ENCODE data around the gene KRT33B. TPM values are rescaled to one million over a fixed set of nuclear protein-coding genes. Genes with fewer than 3 reads are reported as not detected.

KRT33B gene
- total and polyA plus RNA-seq, 2 of the 13 experiments (the other 11 are each of a cell fraction or from before 2014, with no cell fraction given), result not detected

DNA sequence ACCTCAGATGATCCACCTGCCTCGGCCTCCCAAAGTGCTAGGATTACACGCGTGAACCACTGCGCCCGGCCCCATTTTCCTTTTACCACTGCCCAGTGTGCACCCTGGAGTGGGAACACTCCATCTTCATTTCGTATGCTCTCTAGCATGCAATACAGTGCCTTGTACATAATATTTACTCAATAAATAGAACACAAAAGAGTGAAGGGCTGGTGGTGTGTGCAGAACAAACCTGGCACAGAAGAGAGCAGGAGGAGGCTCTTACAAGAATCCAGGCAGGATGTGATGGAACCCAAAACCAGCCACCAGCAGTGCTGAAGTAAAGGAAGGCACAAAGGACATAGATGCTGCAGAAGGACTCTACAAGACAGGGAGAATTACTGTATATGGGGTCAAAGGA, 47.5 kb upstream of the KRT33B start (continued):
- TF ChIP-seq RFX5 (IDR thresholded peaks at IDR 0.05; ENCODE audit: low read depth, low read length) (no peak), KDM2A (CRISPR knock-in tag; IDR thresholded peaks at IDR 0.05; ENCODE audit: borderline replicate concordance, low read depth) (no peak), FOXC1 (CRISPR knock-in tag; IDR thresholded peaks at IDR 0.05; ENCODE audit: borderline replicate concordance) (no peak), ZNF598 (CRISPR knock-in tag; IDR thresholded peaks at IDR 0.05; ENCODE audit: borderline replicate concordance) (0 out of 2 replicates have a peak, but pooled peaks have one; percentile 38), ZMAT3 (CRISPR knock-in tag; conservative IDR thresholded peaks at IDR 0.05) (no peak), SP1 (IDR thresholded peaks at IDR 0.05) (no peak), SP1 (CRISPR knock-in tag; IDR thresholded peaks at IDR 0.05) (no peak), HNRNPK (IDR thresholded peaks at IDR 0.05; ENCODE audit: low read depth, low read length, poor library complexity, severe bottlenecking) (no peak), ZNF354B (CRISPR knock-in tag; IDR thresholded peaks at IDR 0.05) (no peak), MED1 (CRISPR knock-in tag; IDR thresholded peaks at IDR 0.05) (no peak), ZNF205 (CRISPR knock-in tag; IDR thresholded peaks at IDR 0.05) (no peak), ZNF703 (CRISPR knock-in tag; IDR thresholded peaks at IDR 0.05; ENCODE audit: borderline replicate concordance) (0 out of 2 replicates have a peak, but pooled peaks have one; percentile 37), MAF1 (CRISPR knock-in tag; IDR thresholded peaks at IDR 0.05; ENCODE audit: borderline replicate concordance) (no peak), ZNF225 (CRISPR knock-in tag; IDR thresholded peaks at IDR 0.05) (no peak)
- TF ChIP-seq, protein P1, sequence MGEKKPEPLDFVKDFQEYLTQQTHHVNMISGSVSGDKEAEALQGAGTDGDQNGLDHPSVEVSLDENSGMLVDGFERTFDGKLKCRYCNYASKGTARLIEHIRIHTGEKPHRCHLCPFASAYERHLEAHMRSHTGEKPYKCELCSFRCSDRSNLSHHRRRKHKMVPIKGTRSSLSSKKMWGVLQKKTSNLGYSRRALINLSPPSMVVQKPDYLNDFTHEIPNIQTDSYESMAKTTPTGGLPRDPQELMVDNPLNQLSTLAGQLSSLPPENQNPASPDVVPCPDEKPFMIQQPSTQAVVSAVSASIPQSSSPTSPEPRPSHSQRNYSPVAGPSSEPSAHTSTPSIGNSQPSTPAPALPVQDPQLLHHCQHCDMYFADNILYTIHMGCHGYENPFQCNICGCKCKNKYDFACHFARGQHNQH (CRISPR knock-in tag; IDR thresholded peaks at IDR 0.05), result no peak
- TF ChIP-seq, protein P2, sequence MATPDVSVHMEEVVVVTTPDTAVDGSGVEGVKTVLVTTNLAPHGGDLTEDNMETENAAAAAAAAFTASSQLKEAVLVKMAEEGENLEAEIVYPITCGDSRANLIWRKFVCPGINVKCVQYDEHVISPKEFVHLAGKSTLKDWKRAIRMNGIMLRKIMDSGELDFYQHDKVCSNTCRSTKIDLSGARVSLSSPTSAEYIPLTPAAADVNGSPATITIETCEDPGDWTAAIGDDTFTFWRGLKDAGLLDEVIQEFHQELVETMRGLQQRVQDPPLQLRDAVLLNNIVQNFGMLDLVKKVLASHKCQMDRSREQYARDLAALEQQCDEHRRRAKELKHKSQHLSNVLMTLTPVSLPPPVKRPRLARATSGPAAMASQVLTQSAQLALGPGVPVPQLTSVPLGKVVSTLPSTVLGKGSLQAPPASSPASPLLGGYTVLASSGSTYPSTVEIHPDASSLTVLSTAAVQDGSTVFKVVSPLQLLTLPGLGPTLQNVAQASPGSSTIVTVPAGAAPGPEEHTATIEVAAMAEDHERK (CRISPR knock-in tag; IDR thresholded peaks at IDR 0.05; ENCODE audit: low read depth), result no peak
- TF ChIP-seq, protein P3, sequence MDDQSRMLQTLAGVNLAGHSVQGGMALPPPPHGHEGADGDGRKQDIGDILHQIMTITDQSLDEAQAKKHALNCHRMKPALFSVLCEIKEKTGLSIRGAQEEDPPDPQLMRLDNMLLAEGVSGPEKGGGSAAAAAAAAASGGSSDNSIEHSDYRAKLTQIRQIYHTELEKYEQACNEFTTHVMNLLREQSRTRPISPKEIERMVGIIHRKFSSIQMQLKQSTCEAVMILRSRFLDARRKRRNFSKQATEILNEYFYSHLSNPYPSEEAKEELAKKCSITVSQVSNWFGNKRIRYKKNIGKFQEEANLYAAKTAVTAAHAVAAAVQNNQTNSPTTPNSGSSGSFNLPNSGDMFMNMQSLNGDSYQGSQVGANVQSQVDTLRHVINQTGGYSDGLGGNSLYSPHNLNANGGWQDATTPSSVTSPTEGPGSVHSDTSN (CRISPR knock-in tag; IDR thresholded peaks at IDR 0.05; ENCODE audit: borderline replicate concordance), result no peak
- TF ChIP-seq, protein P4, sequence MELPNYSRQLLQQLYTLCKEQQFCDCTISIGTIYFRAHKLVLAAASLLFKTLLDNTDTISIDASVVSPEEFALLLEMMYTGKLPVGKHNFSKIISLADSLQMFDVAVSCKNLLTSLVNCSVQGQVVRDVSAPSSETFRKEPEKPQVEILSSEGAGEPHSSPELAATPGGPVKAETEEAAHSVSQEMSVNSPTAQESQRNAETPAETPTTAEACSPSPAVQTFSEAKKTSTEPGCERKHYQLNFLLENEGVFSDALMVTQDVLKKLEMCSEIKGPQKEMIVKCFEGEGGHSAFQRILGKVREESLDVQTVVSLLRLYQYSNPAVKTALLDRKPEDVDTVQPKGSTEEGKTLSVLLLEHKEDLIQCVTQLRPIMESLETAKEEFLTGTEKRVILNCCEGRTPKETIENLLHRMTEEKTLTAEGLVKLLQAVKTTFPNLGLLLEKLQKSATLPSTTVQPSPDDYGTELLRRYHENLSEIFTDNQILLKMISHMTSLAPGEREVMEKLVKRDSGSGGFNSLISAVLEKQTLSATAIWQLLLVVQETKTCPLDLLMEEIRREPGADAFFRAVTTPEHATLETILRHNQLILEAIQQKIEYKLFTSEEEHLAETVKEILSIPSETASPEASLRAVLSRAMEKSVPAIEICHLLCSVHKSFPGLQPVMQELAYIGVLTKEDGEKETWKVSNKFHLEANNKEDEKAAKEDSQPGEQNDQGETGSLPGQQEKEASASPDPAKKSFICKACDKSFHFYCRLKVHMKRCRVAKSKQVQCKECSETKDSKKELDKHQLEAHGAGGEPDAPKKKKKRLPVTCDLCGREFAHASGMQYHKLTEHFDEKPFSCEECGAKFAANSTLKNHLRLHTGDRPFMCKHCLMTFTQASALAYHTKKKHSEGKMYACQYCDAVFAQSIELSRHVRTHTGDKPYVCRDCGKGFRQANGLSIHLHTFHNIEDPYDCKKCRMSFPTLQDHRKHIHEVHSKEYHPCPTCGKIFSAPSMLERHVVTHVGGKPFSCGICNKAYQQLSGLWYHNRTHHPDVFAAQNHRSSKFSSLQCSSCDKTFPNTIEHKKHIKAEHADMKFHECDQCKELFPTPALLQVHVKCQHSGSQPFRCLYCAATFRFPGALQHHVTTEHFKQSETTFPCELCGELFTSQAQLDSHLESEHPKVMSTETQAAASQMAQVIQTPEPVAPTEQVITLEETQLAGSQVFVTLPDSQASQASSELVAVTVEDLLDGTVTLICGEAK (IDR thresholded peaks at IDR 0.05), result no peak
- TF ChIP-seq, protein P4 (CRISPR knock-in tag; IDR thresholded peaks at IDR 0.05), result no peak
